H1 (cell line): ENCODE results near the gene MIR17HG.

ENCODE experiments used
- CEBPB ChIP-seq: IDR thresholded peaks from 2 replicates; pipeline ENCODE4 v1.6.1; 2012; ENCODE audit warnings: low read depth, low read length
- CTBP2 ChIP-seq: IDR thresholded peaks from 2 replicates; pipeline ENCODE4 v1.7.0; 2011; ENCODE audit warnings: borderline replicate concordance, mild to moderate bottlenecking, moderate library complexity, mixed read lengths, low read length; ENCODE audit not compliant: insufficient read depth, insufficient read length
- EGR1 ChIP-seq: IDR thresholded peaks from 2 replicates; pipeline ENCODE4 v1.6.1; 2011; ENCODE audit warnings: low read depth, low read length, borderline replicate concordance
- MAX ChIP-seq: IDR thresholded peaks from 2 replicates; pipeline ENCODE4 v1.6.1; 2012; ENCODE audit warnings: inconsistent platforms
- POLR2AphosphoS5 ChIP-seq: IDR thresholded peaks from 2 replicates; pipeline ENCODE4 v1.6.1; 2011; ENCODE audit warnings: low read depth, low read length
- RAD21 ChIP-seq, 2 experiments: IDR thresholded peaks in 1 of 2; conservative IDR thresholded peaks in 1 of 2; 2 replicates each; pipeline ENCODE4 v1.6.1; 2011; ENCODE audit warnings: low read depth in 2 of 2, low read length in 2 of 2, improper control_type of control experiment in 1 of 2, inconsistent platforms in 1 of 2, mild to moderate bottlenecking in 1 of 2, moderate library complexity in 1 of 2
- SIN3A ChIP-seq, 2 experiments: IDR thresholded peaks in 1 of 2; conservative IDR thresholded peaks in 1 of 2; 2 replicates each; pipeline ENCODE4 v1.6.1; 2011 to 2012; ENCODE audit warnings: low read length in 2 of 2, improper control_type of control experiment in 1 of 2, low read depth in 1 of 2, mild to moderate bottlenecking in 1 of 2
- SP2 ChIP-seq: IDR thresholded peaks from 2 replicates; pipeline ENCODE4 v1.6.1; 2012; ENCODE audit warnings: mild to moderate bottlenecking, low read length, inconsistent platforms
- ZNF274 ChIP-seq: IDR thresholded peaks from 2 replicates; pipeline ENCODE4 v1.7.0; 2012; ENCODE audit warnings: low read length, borderline replicate concordance; ENCODE audit errors: extremely low read depth
- TF ChIP-seq, protein P1 (sequence below), 3 experiments: IDR thresholded peaks; 1 replicate in 2 of 3; 2 replicates in 1 of 3; pipeline versions ENCODE4 v1.5.1 to v1.6.1; 2011; ENCODE audit warnings: low read length in 3 of 3, mild to moderate bottlenecking in 3 of 3, inconsistent platforms in 2 of 3, low read depth in 1 of 3, moderate library complexity in 1 of 3; ENCODE audit not compliant: insufficient read depth in 1 of 3; ENCODE audit errors: control extremely low read depth in 1 of 3
- TF ChIP-seq, protein P2 (sequence below): IDR thresholded peaks from 2 replicates; pipeline ENCODE4 v1.6.1; 2011; ENCODE audit warnings: low read depth, mild to moderate bottlenecking, low read length; ENCODE audit not compliant: insufficient read depth

GRCh38 chr13:91351123-91351522 is 3.6 kb downstream of the MIR17HG start:
- TF ChIP-seq CTBP2 (no peak), RAD21 (IDR thresholded peaks at IDR 0.05 in 1 of 2, conservative IDR thresholded peaks at IDR 0.05 in 1 of 2; ENCODE audit: low read depth in 2 of 2, low read length in 2 of 2) (no peak), EGR1 (no peak), POLR2AphosphoS5 (peak; percentile 63), MAX (no peak), SP2 (no peak), ZNF274 (no peak), CEBPB (no peak), SIN3A (conservative IDR thresholded peaks at IDR 0.05 in 1 of 2, IDR thresholded peaks at IDR 0.05 in 1 of 2; ENCODE audit: low read depth in 1 of 2, low read length in 2 of 2) (no peak)
- TF ChIP-seq, protein P1, sequence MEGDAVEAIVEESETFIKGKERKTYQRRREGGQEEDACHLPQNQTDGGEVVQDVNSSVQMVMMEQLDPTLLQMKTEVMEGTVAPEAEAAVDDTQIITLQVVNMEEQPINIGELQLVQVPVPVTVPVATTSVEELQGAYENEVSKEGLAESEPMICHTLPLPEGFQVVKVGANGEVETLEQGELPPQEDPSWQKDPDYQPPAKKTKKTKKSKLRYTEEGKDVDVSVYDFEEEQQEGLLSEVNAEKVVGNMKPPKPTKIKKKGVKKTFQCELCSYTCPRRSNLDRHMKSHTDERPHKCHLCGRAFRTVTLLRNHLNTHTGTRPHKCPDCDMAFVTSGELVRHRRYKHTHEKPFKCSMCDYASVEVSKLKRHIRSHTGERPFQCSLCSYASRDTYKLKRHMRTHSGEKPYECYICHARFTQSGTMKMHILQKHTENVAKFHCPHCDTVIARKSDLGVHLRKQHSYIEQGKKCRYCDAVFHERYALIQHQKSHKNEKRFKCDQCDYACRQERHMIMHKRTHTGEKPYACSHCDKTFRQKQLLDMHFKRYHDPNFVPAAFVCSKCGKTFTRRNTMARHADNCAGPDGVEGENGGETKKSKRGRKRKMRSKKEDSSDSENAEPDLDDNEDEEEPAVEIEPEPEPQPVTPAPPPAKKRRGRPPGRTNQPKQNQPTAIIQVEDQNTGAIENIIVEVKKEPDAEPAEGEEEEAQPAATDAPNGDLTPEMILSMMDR (IDR thresholded peaks at IDR 0.05; ENCODE audit: control extremely low read depth in 1 of 3, insufficient read depth in 1 of 3, low read depth in 1 of 3, low read length in 3 of 3) = no peak
- TF ChIP-seq, protein P2, sequence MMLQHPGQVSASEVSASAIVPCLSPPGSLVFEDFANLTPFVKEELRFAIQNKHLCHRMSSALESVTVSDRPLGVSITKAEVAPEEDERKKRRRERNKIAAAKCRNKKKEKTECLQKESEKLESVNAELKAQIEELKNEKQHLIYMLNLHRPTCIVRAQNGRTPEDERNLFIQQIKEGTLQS = no peak
